Measurements from ENCODE around the gene TDRD7.
"Not testable (repeated sequence)": the region's sequence is repeated elsewhere in the genome, so short reads cannot be mapped to it uniquely, and the experiment has no call there.

TDRD7 gene

DNA sequence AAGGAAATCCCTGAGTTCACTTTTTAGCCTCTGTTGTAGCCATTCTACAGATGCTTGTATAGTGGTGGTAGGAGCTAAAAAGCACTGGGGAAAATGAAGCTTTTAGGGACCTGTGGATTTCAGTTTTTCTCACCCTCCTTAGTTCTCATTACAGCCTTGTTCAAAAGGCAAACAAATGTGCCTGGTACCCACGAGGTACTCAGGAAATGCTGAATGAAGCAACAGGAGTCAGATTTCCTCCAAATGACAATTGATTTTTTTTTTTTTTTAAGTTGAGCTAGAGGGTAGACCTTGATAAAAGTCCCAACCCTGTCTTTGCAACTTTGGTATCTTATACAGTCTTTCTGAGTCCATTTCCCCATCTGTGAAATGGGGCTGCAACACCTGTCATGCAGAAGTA, 68.3 kb downstream of the TDRD7 start:
- no peak for DNase-seq

DNA sequence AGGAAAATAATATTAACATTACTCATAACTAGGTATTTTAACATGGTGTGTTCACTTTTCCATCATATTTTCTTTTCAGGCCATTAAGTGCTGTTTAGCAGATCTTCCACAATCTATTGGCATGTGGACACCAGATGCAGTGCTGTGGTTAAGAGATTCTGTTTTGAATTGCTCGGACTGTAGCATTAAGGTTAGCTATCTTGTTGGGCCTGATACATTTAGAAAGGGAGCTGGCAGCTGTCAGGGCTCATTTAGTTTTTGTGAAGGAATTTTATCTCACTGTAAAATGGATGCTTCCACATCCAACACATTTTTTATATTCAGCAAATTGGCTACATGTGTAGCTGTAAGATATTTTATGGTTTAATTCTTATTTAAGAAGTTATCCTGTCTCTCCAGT, 68.9 kb downstream of the TDRD7 start:
- no peak for DNase-seq

DNA sequence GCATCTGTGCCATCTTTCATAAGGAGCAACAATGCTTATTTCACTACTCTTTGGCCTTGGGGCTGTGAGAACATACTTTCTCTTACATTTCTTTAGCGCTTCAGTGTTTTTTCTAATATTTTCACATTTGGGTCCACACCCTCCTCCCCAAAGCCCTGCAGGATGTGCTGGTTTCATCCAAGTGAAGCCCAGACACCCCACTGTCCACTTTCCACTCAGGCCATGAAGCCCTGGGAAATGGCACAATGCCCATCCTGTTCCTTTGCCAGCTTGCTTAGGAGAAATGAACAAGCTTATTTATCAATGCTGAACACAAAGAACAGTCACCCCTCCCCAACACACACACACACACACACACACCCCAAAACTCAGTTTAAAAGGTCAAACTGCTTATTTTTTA, 72.2 kb downstream of the TDRD7 start:
- no peak for DNase-seq

DNA sequence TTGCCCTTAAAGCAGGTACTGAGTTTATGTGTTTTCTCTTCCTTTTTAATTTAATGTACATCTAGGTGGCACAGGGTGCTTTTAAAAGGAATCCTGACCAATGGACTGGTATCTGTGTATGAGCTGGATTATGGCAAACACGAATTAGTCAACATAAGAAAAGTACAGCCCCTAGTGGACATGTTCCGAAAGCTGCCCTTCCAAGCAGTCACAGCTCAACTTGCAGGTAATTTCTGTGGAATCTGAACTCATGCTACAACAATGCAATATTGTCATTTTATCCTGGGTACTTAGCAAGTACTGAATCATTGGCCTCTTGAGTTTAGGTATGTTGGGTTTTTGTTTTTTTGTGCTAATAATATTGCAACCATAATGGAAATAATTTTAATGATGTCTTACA, 75.2 kb downstream of the TDRD7 start:
- DNase-seq = peak; percentile 30

DNA sequence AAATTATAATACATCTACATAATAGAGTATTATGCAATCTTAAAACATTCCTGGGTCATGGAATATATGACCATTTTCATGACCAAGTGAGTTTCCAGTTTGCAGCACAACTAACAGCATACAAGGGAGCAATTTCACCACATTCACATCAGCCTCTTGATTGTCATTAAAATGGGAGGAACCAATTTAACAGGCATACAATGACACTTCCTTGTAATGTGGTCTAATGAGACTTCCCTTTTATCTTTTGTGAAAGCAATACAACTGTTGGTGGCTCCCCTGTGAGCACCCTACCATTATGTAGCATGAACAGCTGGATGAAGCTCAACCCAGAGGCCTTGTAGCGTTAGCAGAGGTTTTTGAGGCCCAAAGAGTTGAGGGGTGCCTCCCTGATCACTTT, 76.0 kb downstream of the TDRD7 start:
- DNase-seq = peak; percentile 49

DNA sequence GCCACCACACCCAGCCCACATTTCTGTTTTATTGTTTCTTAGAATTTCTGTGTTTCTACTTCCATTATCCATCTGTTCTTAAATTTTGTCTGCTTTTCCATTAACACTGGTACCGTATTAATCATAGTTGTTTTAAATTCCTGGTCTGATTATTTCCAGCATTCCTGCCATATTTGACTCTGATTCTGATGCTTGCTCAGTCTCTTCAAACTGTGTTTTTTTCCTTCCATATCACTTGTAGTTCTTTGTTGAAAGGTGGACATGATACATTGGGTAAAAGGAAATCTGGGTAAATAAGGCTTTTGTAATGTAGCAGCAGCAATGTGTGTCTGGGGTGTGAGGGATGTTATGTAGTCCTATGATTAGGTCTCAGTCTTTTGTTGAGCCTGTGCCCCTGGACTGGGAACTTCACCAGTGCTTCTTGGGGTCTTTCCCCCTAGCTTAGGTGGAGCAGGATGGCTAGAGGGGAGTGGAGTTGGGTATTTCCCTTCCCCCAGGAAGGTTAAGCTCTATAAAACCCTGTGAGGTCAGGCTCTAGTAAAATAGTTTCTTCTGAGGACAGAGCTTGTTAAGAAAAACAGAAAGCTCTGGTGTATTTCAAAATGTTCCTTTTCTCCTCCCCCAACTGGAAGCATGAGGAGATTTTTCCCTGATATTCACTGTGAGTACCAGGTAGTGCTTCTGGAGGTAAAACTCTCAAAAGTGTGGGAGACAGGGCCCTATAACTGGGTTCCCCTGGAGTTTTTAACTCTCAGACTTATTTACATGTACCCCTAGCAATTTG, 79.5 kb downstream of the TDRD7 start:
- no peak for DNase-seq

DNA sequence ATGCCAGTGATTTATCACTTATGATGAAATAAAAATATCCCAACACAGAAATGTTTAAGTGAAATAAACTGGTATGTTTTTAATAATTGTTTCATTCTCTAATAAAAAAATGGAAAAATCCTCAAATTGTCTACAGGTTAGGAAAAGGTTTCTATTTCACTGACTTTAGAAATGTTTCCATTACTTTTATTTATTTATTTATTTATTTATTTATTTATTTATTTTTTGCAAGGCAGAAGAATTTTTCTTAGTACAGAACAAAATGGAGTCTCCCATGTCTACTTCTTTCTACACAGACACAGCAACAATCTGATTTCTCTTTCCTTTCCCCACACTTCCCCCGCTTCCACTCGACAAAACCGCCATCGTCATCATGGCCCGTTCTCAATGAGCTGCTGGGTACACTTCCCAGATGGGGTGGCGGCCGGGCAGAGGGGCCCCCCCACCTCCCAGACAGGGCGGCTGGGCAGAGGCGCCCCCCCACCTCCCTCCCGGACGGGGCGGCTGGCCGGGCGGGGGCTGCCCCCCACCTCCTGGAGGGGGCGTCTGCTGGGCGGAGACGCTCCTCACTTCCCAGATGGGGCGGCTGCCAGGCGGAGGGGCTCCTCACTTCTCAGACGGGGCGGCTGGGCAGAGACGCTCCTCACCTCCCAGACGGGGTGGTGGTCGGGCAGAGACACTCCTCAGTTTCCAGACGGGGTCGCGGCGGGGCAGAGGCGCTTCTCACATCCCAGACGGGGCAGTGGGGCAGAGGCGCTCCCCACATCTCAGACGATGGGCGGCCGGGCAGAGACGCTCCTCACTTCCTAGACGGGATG, 85.9 kb downstream of the TDRD7 start:
- DNase-seq = not testable (repeated sequence)

DNA sequence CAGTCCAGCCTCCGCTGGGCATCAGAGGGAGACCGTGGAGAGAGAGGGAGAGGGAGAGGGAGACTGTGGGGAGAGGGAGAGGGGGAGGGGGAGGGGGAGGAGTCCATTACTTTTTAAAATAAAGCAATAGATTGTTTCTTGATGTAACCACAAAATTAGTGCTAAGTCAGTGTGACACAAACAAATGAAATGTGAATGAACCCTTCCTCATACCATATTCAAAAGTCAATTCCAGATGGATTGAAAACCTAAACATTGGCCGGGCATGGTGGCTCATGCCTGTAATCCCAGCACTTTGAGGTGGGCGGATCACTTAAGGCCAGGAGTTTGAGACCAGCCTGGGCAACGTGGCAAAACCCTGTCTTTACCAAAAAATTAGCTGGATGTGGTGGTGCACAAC, 87.0 kb downstream of the TDRD7 start:
- DNase-seq = not testable (repeated sequence)

DNA sequence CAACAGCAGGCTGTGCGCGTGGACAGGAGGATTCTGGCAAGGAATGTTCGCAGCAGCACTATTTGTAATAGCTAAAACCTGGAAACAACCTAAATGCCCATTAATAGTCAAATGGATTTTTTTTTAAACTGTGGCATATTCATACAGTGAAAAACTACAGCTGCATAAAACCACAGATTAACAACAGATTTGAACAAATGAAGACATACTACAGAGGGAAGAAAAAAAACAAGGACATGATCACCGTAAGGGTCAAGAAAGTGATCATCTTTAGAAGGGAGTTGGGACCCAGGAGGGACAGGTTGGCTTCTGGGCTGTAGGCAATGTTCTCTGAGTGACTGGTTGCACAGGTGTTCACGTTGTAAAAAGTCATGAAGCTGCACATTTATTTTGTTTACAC, 88.4 kb downstream of the TDRD7 start:
- no peak for DNase-seq

DNA sequence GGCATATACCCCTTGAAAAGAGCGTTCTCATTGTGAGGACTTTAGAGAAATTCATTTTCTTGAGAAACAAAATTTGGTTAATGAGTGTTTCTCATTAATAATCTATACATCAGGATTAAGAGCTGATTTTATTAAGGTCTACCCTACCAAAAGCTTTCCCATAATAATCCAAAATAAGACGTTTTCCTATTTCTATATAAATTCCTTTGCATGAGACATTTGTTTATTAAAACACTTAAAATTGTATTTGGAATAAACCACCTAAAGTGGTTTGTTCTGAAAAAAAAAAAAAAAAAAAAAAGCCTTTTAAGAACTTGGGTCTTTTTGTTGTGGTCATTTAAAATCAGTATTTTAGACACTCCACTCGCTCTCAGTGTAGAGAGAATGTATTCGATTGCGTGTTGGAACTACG, 88.9 kb downstream of the TDRD7 start:
- no peak for DNase-seq

DNA sequence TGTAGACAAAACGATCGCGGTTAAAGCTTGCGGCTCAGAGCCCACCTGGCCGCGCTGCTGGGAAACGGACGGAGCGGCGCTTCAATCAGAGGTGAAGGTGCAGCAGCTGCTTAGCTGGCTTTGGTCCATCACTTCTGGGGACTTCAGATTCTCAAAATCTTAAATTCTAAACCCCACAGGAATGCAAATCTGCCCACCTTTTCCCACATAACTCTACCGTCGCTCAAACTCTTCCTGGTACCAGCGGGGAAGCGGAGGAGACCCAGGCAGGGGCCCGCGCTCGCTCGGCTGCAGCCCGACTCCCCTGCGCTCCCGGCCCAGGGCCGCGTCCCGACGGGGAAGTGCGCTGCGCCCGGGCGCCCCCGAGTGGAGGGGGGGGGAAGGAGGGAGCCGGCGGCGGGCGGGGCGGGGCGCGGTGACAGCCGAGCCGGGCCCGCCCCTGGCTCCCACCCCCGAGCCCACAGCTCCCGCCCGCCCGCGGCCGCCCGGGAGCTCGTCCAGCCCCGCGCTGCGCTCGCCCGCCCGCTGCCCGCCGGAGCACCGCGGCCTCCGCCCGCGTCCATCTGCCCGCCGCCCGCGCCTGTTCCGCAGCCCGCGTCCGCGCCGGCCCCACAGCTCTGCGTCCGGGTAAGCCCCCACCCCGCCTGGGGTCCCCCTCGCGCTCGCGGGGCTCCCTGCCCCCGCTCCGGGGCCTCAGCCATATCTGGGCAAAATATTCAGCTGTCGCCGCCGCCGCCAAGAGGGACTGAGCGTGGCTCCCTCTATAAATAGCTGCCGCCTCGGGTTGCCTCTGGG, 89.5 kb downstream of the TDRD7 start, which contains the start of gene TMOD1:
TMOD1 (plus strand) TSS at position 490 of the 795 bp plus-strand sequence. CDS start 22,523 bp downstream, outside the sequence.
- peak; percentile 81 for DNase-seq

DNA sequence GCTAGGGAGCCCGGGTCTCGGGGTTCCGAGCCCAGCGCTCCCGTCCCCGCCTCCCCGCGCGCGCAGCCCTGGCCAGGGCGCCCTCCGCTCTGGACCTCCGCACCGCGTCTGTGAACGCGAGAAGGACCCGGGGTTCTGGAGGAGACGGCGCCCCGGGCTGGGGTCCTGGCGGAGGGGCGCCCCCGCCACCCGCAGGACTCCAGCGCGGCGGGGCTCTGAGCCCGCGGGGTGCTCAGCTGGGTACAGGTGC, 90.0 kb downstream of the TDRD7 start:
- no peak for DNase-seq

DNA sequence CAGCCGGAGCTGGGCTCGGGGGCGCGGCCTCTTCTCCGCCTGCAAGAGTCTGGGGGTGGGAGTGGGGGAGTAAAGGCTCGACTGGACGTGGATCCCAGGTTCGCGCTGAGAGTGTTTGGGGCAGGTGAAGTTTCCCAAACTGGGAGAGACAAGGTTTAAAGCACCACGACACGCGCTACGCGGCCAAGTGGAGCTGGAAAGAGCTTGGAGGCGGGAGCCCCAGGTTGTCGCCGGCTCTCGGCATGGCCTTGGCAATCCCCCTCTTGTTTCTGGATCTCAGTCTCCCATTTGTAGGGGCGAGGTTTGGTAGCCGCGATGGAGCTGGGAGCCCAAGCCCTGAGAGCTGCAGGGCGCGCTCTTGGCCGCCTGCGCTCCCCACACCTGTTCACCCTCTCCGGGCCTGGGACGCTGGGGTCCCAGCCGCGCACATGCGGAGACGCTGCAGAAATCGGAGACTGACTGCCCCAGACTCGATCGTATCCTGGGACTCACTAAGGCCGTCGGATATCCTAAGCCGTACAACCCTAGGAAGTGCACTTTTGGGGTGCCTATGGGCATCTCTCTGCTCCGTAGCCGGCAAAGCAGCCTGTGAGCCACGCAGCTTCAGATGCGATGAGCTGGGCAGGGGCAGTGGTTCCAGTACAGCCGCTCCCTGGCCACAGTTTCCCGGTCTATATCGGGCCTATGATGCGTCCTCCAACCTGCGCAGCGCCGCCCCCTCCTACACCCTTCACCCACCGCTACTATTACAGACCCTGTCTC, 90.5 kb downstream of the TDRD7 start:
- DNase-seq = no peak

DNA sequence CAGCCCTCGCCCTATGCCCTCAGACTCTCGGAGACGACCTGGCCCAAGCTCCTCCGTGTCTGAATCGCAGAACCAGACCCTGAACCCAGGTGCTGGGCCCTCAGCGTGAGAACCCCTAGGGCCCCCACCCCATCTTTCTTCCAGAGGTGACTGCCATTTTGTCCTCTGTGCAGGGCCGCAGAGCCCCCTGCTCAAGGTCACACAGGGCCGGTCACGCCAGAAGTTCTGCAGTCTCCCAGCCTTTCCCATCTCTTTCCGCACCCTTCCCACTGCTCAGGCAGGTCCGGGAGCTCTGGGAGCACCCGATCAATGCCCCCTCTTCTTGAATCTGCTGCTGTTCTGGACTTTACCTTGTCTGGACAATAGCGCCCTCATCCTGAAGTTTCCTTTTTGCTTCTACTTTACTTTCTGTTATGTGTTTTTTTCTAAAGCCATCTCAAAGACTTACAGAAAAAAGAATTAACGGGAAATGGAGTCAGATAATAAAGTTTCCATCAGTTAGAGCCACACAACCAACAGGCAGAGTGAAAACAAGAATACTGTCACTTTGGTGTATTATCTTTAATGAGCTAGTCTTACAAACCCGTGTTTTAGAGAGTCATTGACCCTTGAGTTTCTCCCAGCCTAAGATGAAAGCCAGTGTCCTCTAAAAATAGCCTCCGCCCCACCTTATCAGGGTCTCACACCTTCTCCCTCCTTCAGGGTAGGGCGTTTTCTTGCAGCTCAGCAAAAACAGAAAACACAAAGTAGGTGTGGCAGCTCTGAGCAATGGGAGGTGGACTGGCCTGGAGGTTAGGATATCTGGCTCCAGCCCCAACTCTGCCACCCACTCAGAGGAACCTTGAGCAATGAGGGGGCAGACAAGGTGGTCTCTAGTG, 91.3 kb downstream of the TDRD7 start:
- DNase-seq = peak; percentile 94

DNA sequence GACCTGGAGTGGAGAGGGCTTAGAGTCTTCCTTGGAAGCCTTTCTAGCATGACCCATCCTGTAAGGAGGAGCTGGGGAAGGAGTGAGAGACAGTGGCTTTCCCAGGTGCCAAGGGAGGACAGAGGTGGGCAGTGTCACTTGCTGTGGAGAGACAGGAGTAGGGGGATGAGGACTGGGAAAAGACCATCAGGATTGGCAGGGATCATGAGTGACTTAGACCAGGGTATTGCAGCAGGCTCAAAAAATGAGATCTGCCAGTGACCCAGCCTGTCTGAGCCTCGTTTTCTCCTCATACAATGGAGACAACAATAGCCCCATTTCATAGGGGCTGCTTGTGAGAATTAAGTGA, 91.9 kb downstream of the TDRD7 start:
- DNase-seq = no peak

DNA sequence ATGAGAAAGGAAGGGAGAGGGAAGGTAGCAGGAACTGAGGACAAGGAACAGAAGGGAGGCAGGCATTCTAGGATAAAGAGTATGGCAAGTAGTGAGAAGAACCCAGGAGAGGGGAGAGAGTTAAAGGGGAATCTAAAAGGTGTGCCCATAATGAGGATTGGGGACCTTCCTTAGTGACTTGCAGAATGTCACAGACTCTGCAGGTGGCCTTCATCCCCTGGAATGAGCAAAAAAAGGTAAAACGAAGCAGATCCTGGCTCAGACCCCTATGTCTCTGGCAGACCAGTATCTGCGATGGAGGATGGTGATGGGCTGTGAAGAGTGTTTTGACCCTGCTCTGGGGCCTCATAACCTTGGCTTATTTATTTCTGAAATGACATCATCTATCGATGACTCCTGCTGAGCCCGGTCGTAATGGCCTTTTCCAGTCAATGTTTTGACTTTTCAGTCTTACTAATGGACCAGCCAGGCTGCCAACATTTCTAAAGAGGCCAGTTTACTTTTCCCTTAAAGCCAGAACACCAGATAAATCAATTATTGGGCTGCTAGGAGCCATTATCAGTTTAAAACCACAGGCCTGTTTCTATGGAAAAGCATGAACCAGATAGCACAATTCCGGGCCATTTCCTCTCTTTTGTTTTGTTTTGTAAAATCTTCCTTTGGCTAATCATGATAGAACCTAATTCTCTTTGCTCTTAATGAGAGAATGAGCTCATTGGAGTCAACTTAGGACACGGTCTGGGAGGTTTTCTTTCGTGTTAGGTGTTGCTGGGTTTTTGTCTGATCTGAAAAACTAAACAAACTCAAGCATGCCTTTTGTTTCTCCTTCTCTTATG, 92.7 kb downstream of the TDRD7 start:
- DNase-seq = no peak

DNA sequence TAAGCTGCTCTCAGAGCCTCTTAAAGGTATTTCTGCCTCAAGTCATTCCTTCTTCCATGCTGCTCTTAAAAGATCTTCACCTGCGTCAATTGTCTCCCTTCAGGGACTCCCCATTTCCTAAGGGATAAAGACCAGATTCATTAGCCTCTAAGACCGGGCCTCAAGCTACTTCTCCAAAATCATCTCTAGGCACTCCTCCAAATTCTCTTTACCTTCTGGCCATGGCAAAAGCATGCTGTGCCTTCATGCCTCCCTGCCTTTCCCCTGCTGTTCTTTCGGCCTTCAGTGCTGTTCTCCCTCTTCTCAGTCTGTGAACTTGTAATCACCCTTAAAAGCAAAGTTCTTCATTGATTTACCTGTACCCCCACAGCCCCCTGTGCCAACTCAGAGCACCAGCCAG, 93.9 kb downstream of the TDRD7 start:
- no peak for DNase-seq

DNA sequence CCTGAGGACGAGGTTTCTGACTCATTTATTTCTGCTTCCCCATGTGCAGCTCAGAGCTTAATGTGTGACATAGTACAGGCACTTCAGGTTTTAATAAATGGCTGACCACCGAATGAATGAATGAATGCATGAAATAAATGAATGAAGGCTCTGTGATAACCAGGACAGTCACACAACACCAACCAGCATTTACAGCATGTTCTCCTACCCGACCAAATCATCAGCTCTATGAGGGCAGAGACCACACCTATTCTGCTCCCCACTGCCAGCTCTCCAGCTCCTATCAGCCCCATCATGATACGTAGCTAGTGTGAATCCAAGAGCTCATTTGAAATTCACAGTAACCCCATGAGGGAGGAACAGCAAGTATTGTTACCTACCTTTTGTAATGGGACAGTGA, 94.4 kb downstream of the TDRD7 start:
- no peak for DNase-seq

DNA sequence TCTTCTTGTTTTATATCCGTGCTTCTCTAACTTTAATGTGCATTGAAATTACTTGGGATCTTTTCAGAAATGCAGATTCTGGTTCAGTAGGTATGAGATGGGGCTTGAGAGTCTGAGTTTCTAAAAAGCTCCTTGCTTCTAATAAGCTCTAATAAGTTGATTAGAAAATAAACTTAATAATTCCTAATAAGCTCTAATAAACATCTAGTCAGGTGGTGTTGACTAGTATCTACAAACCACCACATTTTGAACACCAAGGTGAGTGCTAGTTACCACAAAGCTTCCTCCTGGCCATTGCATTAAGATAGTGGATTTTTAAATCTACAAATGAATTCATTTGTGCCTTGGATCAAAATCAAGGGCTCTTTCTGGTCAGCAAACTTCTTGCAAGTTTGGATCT, 94.9 kb downstream of the TDRD7 start:
- no peak for DNase-seq

DNA sequence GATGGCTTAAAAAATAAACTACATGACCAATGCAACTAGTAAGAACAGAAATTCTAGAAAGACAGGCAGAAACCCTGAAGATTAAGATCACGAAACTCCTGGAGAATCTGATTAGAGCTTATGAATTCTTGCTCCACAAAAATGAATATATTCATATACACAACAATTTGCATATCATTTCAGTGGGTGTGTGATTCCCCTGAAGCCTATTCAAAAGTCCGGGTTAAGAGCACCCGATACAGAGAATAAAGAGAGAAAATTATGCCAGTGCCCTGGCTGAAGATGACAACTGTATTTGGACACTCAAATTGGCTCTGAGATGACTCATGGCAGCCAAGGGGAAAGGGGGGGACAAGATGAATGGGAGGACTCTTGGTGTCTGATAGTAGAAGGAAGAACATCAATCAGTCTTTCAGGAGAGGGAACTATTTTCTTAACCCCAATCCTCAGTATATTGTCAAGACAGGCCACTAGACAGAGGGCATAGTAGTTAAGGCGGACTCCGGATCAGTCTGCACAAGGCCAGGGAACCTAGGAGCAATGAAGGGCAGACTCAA, 95.6 kb downstream of the TDRD7 start:
- DNase-seq = no peak

DNA sequence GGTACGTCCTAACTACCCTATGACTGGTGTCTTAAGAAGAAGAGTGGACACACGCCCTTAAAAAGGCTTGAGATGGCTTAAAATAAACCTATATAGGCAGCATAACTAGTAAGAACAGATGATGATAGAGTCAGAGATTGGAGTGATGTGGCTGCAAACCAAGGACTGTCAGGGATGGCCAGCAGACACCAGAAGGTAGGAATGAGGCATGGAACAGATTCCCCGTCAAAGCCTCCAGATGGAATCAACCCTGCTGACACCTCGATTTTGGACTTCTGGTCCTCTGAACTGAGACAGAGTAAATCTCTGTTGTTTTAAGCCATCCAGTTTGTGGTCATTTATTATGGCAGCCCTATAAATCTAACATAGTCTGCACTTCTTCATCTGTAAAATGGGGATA, 97.0 kb downstream of the TDRD7 start:
- no peak for DNase-seq
